Lung (tissue), 12 donors: ENCODE measurements around the gene FBRSL1. TPM values are rescaled to one million over a fixed set of nuclear protein-coding genes. Genes with fewer than 3 reads are reported as not detected.
A peak's percentile ranks its signal among the peaks of the same experiment; 100 is the strongest.

Experiments
- ATAC-seq: fragments of 200-7000 bp; cut with Tn5 transposase; one replicate; pipeline ENCODE4 v1.9.1; 2020; ENCODE audit warnings: moderate number of reproducible peaks; ENCODE audit not compliant: insufficient read depth, low FRiP score
- DNase-seq, 3 donors: peaks; one replicate each; pipeline ENCODE4 v3.0.0-alpha.2; 2013 to 2017
- H3K27ac ChIP-seq, 2 donors: one replicate each; pipeline ENCODE4 v1.5.1; 2013; ENCODE audit warnings: mild to moderate bottlenecking in 2 of 2, moderate library complexity in 2 of 2, control low read depth in 1 of 2, inconsistent platforms in 1 of 2, low read depth in 1 of 2, low read length in 1 of 2
- H3K27me3 ChIP-seq, 3 donors: one replicate each; pipeline ENCODE4 v1.5.1; 2013; ENCODE audit warnings: low read length in 2 of 3; ENCODE audit not compliant: control insufficient read depth in 3 of 3, insufficient read depth in 3 of 3
- H3K36me3 ChIP-seq, 4 donors: one replicate each; pipeline ENCODE4 v1.5.1; 2013; ENCODE audit warnings: low read length in 4 of 4, mild to moderate bottlenecking in 1 of 4, moderate library complexity in 1 of 4; ENCODE audit not compliant: control insufficient read depth in 4 of 4, insufficient read depth in 4 of 4
- H3K4me1 ChIP-seq, 5 donors: one replicate each; pipeline ENCODE4 v1.5.1; 2013; ENCODE audit warnings: low read length in 5 of 5, mild to moderate bottlenecking in 2 of 5, moderate library complexity in 1 of 5; ENCODE audit not compliant: control insufficient read depth in 5 of 5, insufficient read depth in 5 of 5
- H3K4me3 ChIP-seq: one replicate; pipeline ENCODE4 v1.5.1; 2013; ENCODE audit warnings: mild to moderate bottlenecking, control low read depth, moderate library complexity
- H3K9ac ChIP-seq, 2 donors: one replicate each; pipeline ENCODE4 v1.5.1; 2013; ENCODE audit warnings: low read length in 2 of 2, control low read depth in 1 of 2; ENCODE audit not compliant: insufficient read depth in 1 of 2
- H3K9me3 ChIP-seq, 4 donors: one replicate each; pipeline ENCODE4 v1.5.1; 2013; ENCODE audit warnings: low read length in 3 of 4, mild to moderate bottlenecking in 1 of 4, moderate library complexity in 1 of 4; ENCODE audit not compliant: control insufficient read depth in 4 of 4, insufficient read depth in 3 of 4
- CTCF ChIP-seq: IDR thresholded peaks from 2 replicates; pipeline ENCODE4 v1.5.1; 2012; ENCODE audit warnings: mild to moderate bottlenecking; ENCODE audit errors: control extremely low read depth, extremely low read depth
- WGBS, 2 donors: extraction: QIAGEN DNeasy Blood & Tissue Kit; methylation state at CpG; one replicate each; pipeline ENCODE4 v1.1.7; 2013; 5-methylcytosine and 5-hydroxymethylcytosine counted together
- polyA plus RNA-seq, 2 donors: library from polyadenylated mRNA; stranded (reverse); fragments of 200-250 nt; gene quantifications; one replicate each; pipeline ENCODE4 v1.2.1, GENCODE V29; 2013
- total RNA-seq, 2 donors: library from RNA; depleted of rRNA in 1 of 2; stranded (reverse); fragments of >200 nt in 1 of 2; gene quantifications; one replicate each; pipeline ENCODE4 v1.2.1, GENCODE V29; 2014 to 2021
- donor health status: control.
- donor health status: control.
- donor health status: Bipolar disorder and iron deficiency.
- donor health status: healthy.
- donor health status: DM: yes; HTN: yes; CAD: no.

FBRSL1 gene
- total and polyA plus RNA-seq, 4 donors, result 10.6 to 56.9 (median 22.3) TPM

GRCh38 chr12:132452596-132453350 is 37.2 kb upstream of the FBRSL1 start:
- Histone ChIP-seq H3K4me3 (no peak overlapping the region), H3K27me3 (no peaks in the 10 kb centered on the region), H3K4me1 (peaks cover 0 to 72% (median 27%) of the 10 kb centered on the region in 5 donors), H3K36me3 (no peaks in the 10 kb centered on the region), H3K9me3 (peaks cover 0 to 4% (median 0%) of the 10 kb centered on the region in 4 donors), H3K27ac (no peak overlapping the region), H3K9ac (no peak overlapping the region)
- WGBS, 2 donors, result 86 to 87% methylated on average over 21 of the region's 21 CpGs
- DNase-seq (peak in 1 of 3 donors; percentile 15), ATAC-seq (no peak)
- no peak for TF ChIP-seq CTCF

GRCh38 chr12:132453361-132454192 is 36.4 kb upstream of the FBRSL1 start:
- ATAC-seq, result no peak
- Histone ChIP-seq H3K27ac (no peak overlapping the region), H3K9ac (no peak overlapping the region), H3K4me1 (peaks cover 0 to 64% (median 23%) of the 10 kb centered on the region in 5 donors), H3K36me3 (no peaks in the 10 kb centered on the region), H3K9me3 (peaks cover 0 to 4% (median 0%) of the 10 kb centered on the region in 4 donors), H3K27me3 (no peaks in the 10 kb centered on the region), H3K4me3 (no peak overlapping the region)
- 75 to 82% methylated on average over 28 of the region's 28 CpGs for WGBS, 2 donors
- no peak for TF ChIP-seq CTCF
- DNase-seq, result peak; percentile 73 to 79 (median 76)

- no peak for TF ChIP-seq CTCF
- Histone ChIP-seq H3K4me1 (peaks cover 0 to 63% (median 22%) of the 10 kb centered on the region in 5 donors), H3K27ac (no peak overlapping the region), H3K27me3 (no peaks in the 10 kb centered on the region), H3K4me3 (no peak overlapping the region), H3K9ac (no peak overlapping the region), H3K9me3 (peaks cover 0 to 5% (median 0%) of the 10 kb centered on the region in 4 donors), H3K36me3 (no peaks in the 10 kb centered on the region)
- DNase-seq (peak in 1 of 3 donors; percentile 51), ATAC-seq (no peak)
- WGBS, 2 donors, result 64% methylated on average over 13 of the region's 13 CpGs
Measured at GRCh38 chr12:132454193-132454932, 35.6 kb upstream of the FBRSL1 start.
